ENCODE measurements around the gene MKLN1. TPM values are rescaled to one million over a fixed set of nuclear protein-coding genes. Genes with fewer than 3 reads are reported as not detected.

MKLN1 gene
- total RNA-seq, 2 donors from 2014 or later: 25.1 to 29.3 TPM

- Histone ChIP-seq H3K4me1 (peaks cover 81% of the 10 kb centered on the region), H3K27ac (peak overlapping the region; percentile 67 to 86 (median 78)), H3K4me3 (no peak overlapping the region), H3K27me3 (no peaks in the 10 kb centered on the region), H3K36me3 (replicated peaks in 1 of 2; ENCODE audit: insufficient read depth in 1 of 2, low read depth in 2 of 2) (no peaks in the 10 kb centered on the region), H3K9me3 (no peaks in the 10 kb centered on the region)
- 58 to 68% methylated on average over 8 to 15 of the region's 15 CpGs for WGBS, 2 donors
- DNase-seq: no peak
- TF ChIP-seq POLR2A (IDR thresholded peaks at IDR 0.05) (no peak), CTCF (IDR thresholded peaks at IDR 0.05) (no peak)
- no peak for ATAC-seq
- intact Hi-C loops (cut with DNase I): no loop called here
These were observed 206.2 kb downstream of the MKLN1 start for GRCh38 chr7:131533566-131534561.

GRCh38 chr7:131536361-131536849 lies 208.7 kb downstream of the MKLN1 start:
- Histone ChIP-seq H3K36me3 (replicated peaks in 1 of 2; ENCODE audit: insufficient read depth in 1 of 2, low read depth in 2 of 2) (no peaks in the 10 kb centered on the region), H3K27ac (peak overlapping the region; percentile 68 to 86 (median 82)), H3K4me1 (peaks cover 93% of the 10 kb centered on the region), H3K4me3 (no peak overlapping the region), H3K9me3 (no peaks in the 10 kb centered on the region), H3K27me3 (no peaks in the 10 kb centered on the region)
- DNase-seq: peak; percentile 85 to 92 (median 92)
- peak; percentile 77 for ATAC-seq
- 30 to 38% methylated on average over 7 of the region's 7 CpGs for WGBS, 2 donors
- TF ChIP-seq POLR2A (IDR thresholded peaks at IDR 0.05): peak in 2 of 3 donors; percentile 22 to 28
- peak in 1 of 7 experiments; percentile 1 for TF ChIP-seq CTCF (IDR thresholded peaks at IDR 0.05)
- intact Hi-C loops (cut with DNase I): no loop called here

- Histone ChIP-seq H3K27ac (peak overlapping the region; percentile 66 to 86 (median 84)), H3K9me3 (no peaks in the 10 kb centered on the region), H3K27me3 (no peaks in the 10 kb centered on the region), H3K4me3 (no peak overlapping the region), H3K36me3 (replicated peaks in 1 of 2; ENCODE audit: insufficient read depth in 1 of 2, low read depth in 2 of 2) (no peaks in the 10 kb centered on the region), H3K4me1 (peaks cover 100% of the 10 kb centered on the region)
- no peak for TF ChIP-seq POLR2A (IDR thresholded peaks at IDR 0.05)
- no peak for TF ChIP-seq CTCF (IDR thresholded peaks at IDR 0.05)
- intact Hi-C loops (cut with DNase I): no loop called here
- ATAC-seq: no peak
- peak in 1 of 4 donors; percentile 13 for DNase-seq
- WGBS, 2 donors: 75% methylated on average over 9 to 11 of the region's 12 CpGs
These were observed 209.9 kb downstream of the MKLN1 start for GRCh38 chr7:131537571-131537978.

DNA sequence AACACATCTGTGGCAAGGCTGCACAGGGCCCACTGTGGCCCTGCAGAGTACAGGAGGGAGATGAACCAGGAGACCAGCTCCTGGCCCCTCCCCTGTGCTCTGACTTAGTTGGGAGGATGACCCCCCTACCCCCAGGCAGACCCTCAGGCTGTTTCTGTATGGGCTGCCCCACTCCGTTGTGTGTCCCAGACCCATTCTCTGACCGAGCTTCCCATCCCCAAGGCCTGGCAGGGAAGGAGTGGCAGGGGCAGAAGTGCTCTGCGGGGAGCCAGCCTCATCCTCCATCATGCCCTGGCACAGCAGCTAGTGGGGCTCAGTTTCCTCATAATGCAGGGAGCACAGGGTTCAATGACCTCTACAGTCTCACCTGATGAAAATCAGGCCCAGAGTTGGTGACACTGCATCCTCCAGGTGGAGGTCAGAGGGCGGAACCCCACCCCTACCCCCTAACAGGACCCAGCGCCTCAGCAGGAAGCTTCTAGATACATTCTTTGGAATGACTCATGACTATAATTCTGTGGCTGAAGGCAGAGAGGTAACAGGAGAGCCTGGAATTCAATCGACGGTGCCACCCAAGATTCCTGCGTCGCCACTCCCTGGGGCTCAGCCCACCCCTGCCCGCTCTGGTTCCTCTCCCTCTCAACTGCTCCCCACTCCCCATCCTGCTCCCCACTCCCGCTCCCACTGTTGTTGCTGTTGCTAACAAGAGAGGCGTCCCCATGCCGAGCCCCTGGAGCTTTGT lies 210.6 kb downstream of the MKLN1 start:
- ATAC-seq: no peak
- Histone ChIP-seq H3K27ac (peak overlapping the region; percentile 66 to 86 (median 84)), H3K36me3 (replicated peaks in 1 of 2; ENCODE audit: insufficient read depth in 1 of 2, low read depth in 2 of 2) (no peaks in the 10 kb centered on the region), H3K4me3 (no peak overlapping the region), H3K4me1 (peaks cover 100% of the 10 kb centered on the region), H3K9me3 (no peaks in the 10 kb centered on the region), H3K27me3 (no peaks in the 10 kb centered on the region)
- WGBS, 2 donors: 90 to 95% methylated on average over 10 to 13 of the region's 13 CpGs
- intact Hi-C loops (cut with DNase I): no loop called here
- peak in 1 of 4 donors; percentile 44 for DNase-seq
- TF ChIP-seq POLR2A (IDR thresholded peaks at IDR 0.05) (no peak), CTCF (IDR thresholded peaks at IDR 0.05) (no peak)
